ENCODE data around the gene NEB. TPM values are rescaled to one million over a fixed set of nuclear protein-coding genes. Genes with fewer than 3 reads are reported as not detected.

NEB gene
- total RNA-seq, 4 donors from 2014 or later, result 0.60 to 7.0 (median 1.4) TPM

DNA sequence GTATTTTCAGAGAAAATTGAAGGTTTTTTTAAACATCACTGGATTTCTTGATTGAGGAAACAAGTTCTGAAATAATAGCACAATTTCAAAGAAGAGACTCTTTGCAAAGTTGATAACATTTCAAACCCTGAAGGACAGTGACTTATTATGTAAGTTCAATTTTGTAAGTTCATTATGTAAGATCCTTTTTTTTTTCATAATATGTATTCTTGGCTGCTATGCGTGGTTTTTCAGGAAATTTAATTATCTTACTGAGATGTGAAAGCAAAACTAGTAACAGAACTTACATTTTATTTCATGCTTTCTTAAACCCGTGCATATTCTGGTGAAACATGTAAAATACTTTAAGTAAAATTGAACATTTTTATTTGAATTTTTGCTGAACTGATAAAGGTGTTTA lies 259.2 kb downstream of the NEB start:
- TF ChIP-seq POLR2A (IDR thresholded peaks at IDR 0.05) (no peak), POLR2AphosphoS5 (IDR thresholded peaks at IDR 0.05) (no peak)
- no peak overlapping the region for H3K4me3 ChIP-seq
- no peak overlapping the region for H3K27ac ChIP-seq
- WGBS, 2 donors (ENCODE audit: low coverage in 1 of 2), result 62 to 80% methylated on average over 2 of the region's 2 CpGs
- H3K9me3 ChIP-seq, result no peaks in the 10 kb centered on the region
- H3K4me1 ChIP-seq, result no peaks in the 10 kb centered on the region
- intact Hi-C loops (cut with DNase I; ENCODE audit: low total_unique reads), result no loop called here
- DNase-seq, result no peak
- no peaks in the 10 kb centered on the region for H3K27me3 ChIP-seq
- in situ Hi-C loops (cut with MboI; ENCODE audit: low pct_ligation_motif_present in 1 of 4, low pct_unique_long_range_greater_than_20kb in 1 of 4, low sequenced_read_pairs in 3 of 4), result no loop called here
- peaks cover 0 to 45% (median 20%) of the 10 kb centered on the region in 4 donors for H3K36me3 ChIP-seq

DNA sequence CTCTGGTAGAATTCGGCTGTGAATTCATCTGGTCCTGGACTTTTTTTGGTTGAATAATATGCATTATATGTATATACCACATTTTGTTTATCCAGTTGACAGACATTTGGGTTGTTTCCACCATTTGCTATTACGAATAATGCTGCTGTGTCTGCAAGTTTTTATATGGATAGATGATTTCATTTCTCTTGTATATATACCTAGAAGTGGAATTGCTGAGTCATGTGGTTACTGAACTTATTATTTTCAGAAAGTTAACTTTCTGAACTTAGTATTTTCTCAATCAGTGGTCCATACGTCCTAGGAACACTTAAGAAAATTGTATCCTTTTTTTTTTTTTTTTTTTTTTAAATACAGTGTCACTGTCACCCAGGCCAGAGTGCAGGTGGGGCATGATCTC lies 261.3 kb downstream of the NEB start:
- Histone ChIP-seq H3K9me3 (no peaks in the 10 kb centered on the region), H3K4me3 (no peak overlapping the region), H3K36me3 (peaks cover 0 to 65% (median 30%) of the 10 kb centered on the region in 4 donors), H3K4me1 (no peaks in the 10 kb centered on the region), H3K27ac (no peak overlapping the region), H3K27me3 (no peaks in the 10 kb centered on the region)
- TF ChIP-seq EP300 (IDR thresholded peaks at IDR 0.05; ENCODE audit: low read depth), result no peak
- TF ChIP-seq, protein P1, sequence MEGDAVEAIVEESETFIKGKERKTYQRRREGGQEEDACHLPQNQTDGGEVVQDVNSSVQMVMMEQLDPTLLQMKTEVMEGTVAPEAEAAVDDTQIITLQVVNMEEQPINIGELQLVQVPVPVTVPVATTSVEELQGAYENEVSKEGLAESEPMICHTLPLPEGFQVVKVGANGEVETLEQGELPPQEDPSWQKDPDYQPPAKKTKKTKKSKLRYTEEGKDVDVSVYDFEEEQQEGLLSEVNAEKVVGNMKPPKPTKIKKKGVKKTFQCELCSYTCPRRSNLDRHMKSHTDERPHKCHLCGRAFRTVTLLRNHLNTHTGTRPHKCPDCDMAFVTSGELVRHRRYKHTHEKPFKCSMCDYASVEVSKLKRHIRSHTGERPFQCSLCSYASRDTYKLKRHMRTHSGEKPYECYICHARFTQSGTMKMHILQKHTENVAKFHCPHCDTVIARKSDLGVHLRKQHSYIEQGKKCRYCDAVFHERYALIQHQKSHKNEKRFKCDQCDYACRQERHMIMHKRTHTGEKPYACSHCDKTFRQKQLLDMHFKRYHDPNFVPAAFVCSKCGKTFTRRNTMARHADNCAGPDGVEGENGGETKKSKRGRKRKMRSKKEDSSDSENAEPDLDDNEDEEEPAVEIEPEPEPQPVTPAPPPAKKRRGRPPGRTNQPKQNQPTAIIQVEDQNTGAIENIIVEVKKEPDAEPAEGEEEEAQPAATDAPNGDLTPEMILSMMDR (IDR thresholded peaks at IDR 0.05), result no peak
- no peak for TF ChIP-seq POLR2A (IDR thresholded peaks at IDR 0.05)
- TF ChIP-seq POLR2AphosphoS5 (IDR thresholded peaks at IDR 0.05), result no peak
- WGBS, 2 donors (ENCODE audit: low coverage in 1 of 2), result 62 to 79% methylated on average over 3 of the region's 3 CpGs
- intact Hi-C loops (cut with DNase I; ENCODE audit: low total_unique reads) (no loop called here), in situ Hi-C loops (cut with MboI; ENCODE audit: low pct_ligation_motif_present in 1 of 4, low pct_unique_long_range_greater_than_20kb in 1 of 4, low sequenced_read_pairs in 3 of 4) (loop anchor here in 3 of 4 donors (25.0 kb wide), 2 partner anchors 1189 to 1214 kb away; no protein-coding TSS in a partner anchor)
- no peak for DNase-seq

DNA sequence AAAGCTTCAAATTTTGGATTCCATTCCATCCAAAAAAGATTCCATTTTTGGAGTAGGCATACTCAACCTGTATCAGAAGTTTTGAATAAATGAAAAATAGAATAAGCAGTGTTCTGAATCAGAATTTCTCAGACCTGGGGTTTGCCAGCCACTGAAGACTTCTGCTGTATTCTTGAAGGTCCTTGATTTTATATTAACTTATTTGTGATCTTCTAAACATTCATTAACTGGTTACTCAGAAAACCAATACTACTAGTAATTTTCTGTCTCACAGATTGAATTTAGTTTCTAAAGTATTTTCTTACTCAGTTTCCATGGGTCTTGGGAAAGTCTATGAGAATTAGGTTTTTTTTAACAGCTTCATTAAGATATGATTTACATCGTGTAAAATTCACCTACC lies 263.7 kb downstream of the NEB start:
- Histone ChIP-seq H3K27ac (no peak overlapping the region), H3K27me3 (no peaks in the 10 kb centered on the region), H3K4me1 (no peaks in the 10 kb centered on the region), H3K4me3 (no peak overlapping the region), H3K36me3 (peaks cover 0 to 76% (median 34%) of the 10 kb centered on the region in 4 donors), H3K9me3 (no peaks in the 10 kb centered on the region)
- no peak for DNase-seq
- TF ChIP-seq, protein P1 (IDR thresholded peaks at IDR 0.05), result no peak
- TF ChIP-seq POLR2A (IDR thresholded peaks at IDR 0.05) (no peak), EP300 (IDR thresholded peaks at IDR 0.05; ENCODE audit: low read depth) (no peak), POLR2AphosphoS5 (IDR thresholded peaks at IDR 0.05) (no peak)
- 91 to 100% methylated on average over 1 of the region's 1 CpG for WGBS, 2 donors (ENCODE audit: low coverage in 1 of 2)
- in situ Hi-C loops (cut with MboI; ENCODE audit: low pct_ligation_motif_present in 1 of 4, low pct_unique_long_range_greater_than_20kb in 1 of 4, low sequenced_read_pairs in 3 of 4), result loop anchor here in 3 of 4 donors (25.0 kb wide), 2 partner anchors 1192 to 1217 kb away; no protein-coding TSS in a partner anchor
- intact Hi-C loops (cut with DNase I; ENCODE audit: low total_unique reads), result no loop called here

DNA sequence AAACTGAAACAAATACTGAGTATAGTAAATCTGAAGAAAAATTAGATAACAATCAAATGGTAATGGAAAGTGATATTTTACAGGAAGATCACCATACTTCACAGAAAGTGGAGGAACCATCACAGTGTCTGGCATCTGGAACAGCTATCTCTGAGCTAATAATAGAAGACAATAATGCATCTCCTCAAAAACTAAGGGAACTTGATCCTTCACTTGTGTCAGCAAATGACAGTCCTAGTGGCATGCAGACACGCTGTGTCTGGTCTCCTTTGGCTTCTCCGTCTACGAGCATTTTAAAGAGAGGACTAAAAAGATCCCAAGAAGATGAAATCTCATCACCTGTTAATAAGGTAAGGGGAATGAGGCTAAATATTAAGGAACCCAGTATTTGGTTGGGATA lies 268.5 kb downstream of the NEB start:
- Histone ChIP-seq H3K27ac (no peak overlapping the region), H3K36me3 (peaks cover 0 to 89% (median 38%) of the 10 kb centered on the region in 4 donors), H3K4me1 (no peaks in the 10 kb centered on the region), H3K27me3 (no peaks in the 10 kb centered on the region), H3K4me3 (no peak overlapping the region), H3K9me3 (no peaks in the 10 kb centered on the region)
- intact Hi-C loops (cut with DNase I; ENCODE audit: low total_unique reads), result no loop called here
- in situ Hi-C loops (cut with MboI; ENCODE audit: low pct_ligation_motif_present in 1 of 4, low pct_unique_long_range_greater_than_20kb in 1 of 4, low sequenced_read_pairs in 3 of 4), result loop anchor here in 3 of 4 donors (25.0 kb wide), 2 partner anchors 1197 to 1222 kb away; no protein-coding TSS in a partner anchor
- TF ChIP-seq POLR2A (IDR thresholded peaks at IDR 0.05) (no peak), EP300 (IDR thresholded peaks at IDR 0.05; ENCODE audit: low read depth) (no peak), POLR2AphosphoS5 (IDR thresholded peaks at IDR 0.05) (no peak)
- TF ChIP-seq, protein P1 (IDR thresholded peaks at IDR 0.05), result no peak
- WGBS, 2 donors (ENCODE audit: low coverage in 1 of 2), result 90 to 99% methylated on average over 3 of the region's 3 CpGs
- DNase-seq, result no peak

DNA sequence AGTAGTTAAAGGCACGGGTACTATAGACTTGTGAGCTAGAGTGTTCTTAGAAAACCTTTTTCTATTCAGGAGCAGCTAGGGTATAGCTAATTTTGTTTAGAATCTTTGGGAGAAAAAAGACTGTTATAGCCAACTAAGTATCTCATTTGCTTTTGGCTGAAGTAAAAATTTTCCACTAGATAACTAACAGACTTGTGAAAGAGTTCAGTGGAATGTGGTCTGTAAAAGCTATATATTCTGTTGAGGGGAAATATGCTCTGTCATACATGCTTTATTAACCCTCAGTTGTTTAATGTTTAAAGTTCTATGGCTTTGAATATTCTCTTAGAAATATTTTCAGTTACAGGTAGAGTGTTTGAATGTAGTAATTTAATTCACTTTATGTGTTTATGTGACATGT lies 274.9 kb downstream of the NEB start:
- Histone ChIP-seq H3K27ac (no peak overlapping the region), H3K36me3 (peaks cover 0 to 78% (median 36%) of the 10 kb centered on the region in 4 donors), H3K4me3 (no peak overlapping the region), H3K27me3 (no peaks in the 10 kb centered on the region), H3K9me3 (no peaks in the 10 kb centered on the region), H3K4me1 (no peaks in the 10 kb centered on the region)
- WGBS, 2 donors (ENCODE audit: low coverage in 1 of 2), result 82 to 92% methylated on average over 1 of the region's 1 CpG
- in situ Hi-C loops (cut with MboI; ENCODE audit: low pct_ligation_motif_present in 1 of 4, low pct_unique_long_range_greater_than_20kb in 1 of 4, low sequenced_read_pairs in 3 of 4) (loop anchor here in 3 of 4 donors (25.0 kb wide), 2 partner anchors 1203 to 1228 kb away; no protein-coding TSS in a partner anchor), intact Hi-C loops (cut with DNase I; ENCODE audit: low total_unique reads) (no loop called here)
- no peak for DNase-seq
- TF ChIP-seq, protein P1 (IDR thresholded peaks at IDR 0.05), result no peak
- TF ChIP-seq POLR2AphosphoS5 (IDR thresholded peaks at IDR 0.05), result no peak
- TF ChIP-seq EP300 (IDR thresholded peaks at IDR 0.05; ENCODE audit: low read depth), result no peak
- no peak for TF ChIP-seq POLR2A (IDR thresholded peaks at IDR 0.05)

Measured in transverse colon (tissue), 4 donors.